Smooth muscle cell (in vitro differentiated cells): ENCODE measurements around the gene CRYBG1. TPM values are rescaled to one million over a fixed set of nuclear protein-coding genes. Genes with fewer than 3 reads are reported as not detected.

ENCODE experiments used
- DNase-seq: peaks from one replicate; lab custom pipeline; 2025; ENCODE audit not compliant: unreplicated experiment; lab: John Stamatoyannopoulos, UW
- H2AFZ ChIP-seq: fragments of 200-600 bp; sonication (generic); 2 replicates; pipeline ENCODE4 v1.6.0; 2016; ENCODE audit warnings: antibody characterized with exemption, low read depth, mild to moderate bottlenecking
- H3F3A ChIP-seq: fragments of 200-600 bp; sonication (generic); 2 replicates; pipeline ENCODE4 v1.6.0; 2017; ENCODE audit warnings: antibody characterized with exemption, low read depth
- H3K27ac ChIP-seq: fragments of 200-600 bp; sonication (generic); 2 replicates; pipeline ENCODE4 v1.5.1; 2016; ENCODE audit warnings: low read depth, mild to moderate bottlenecking
- H3K27me3 ChIP-seq: fragments of 200-600 bp; sonication (generic); 2 replicates; pipeline ENCODE4 v1.6.1; 2016; ENCODE audit warnings: low read depth, mild to moderate bottlenecking
- H3K36me3 ChIP-seq: fragments of 200-600 bp; sonication (generic); 2 replicates; pipeline ENCODE4 v1.5.1; 2016; ENCODE audit warnings: low read depth
- H3K4me1 ChIP-seq: fragments of 200-600 bp; sonication (generic); 2 replicates; pipeline ENCODE4 v1.5.1; 2016; ENCODE audit warnings: low read depth
- H3K4me2 ChIP-seq: fragments of 200-600 bp; sonication (generic); 2 replicates; pipeline ENCODE4 v1.6.0; 2016; ENCODE audit warnings: mild to moderate bottlenecking
- H3K4me3 ChIP-seq: fragments of 200-600 bp; sonication (generic); 2 replicates; pipeline ENCODE4 v1.5.1; 2016; ENCODE audit warnings: mild to moderate bottlenecking
- H3K79me2 ChIP-seq: fragments of 200-600 bp; sonication (generic); 2 replicates; pipeline ENCODE4 v1.6.0; 2016; ENCODE audit warnings: low read depth, mild to moderate bottlenecking
- H3K9ac ChIP-seq: fragments of 200-600 bp; sonication (generic); 2 replicates; pipeline ENCODE4 v1.6.0; 2016; ENCODE audit warnings: low read depth
- H3K9me3 ChIP-seq: fragments of 200-600 bp; sonication (generic); replicated peaks from 2 replicates; pipeline ENCODE4 v1.5.1; 2016; ENCODE audit warnings: low read depth
- H4K20me1 ChIP-seq: fragments of 200-600 bp; sonication (generic); 2 replicates; pipeline ENCODE4 v1.6.0; 2016; ENCODE audit warnings: low read depth
- WGBS: methylation state at CpG from one replicate; pipeline ENCODE4 v1.1.7; 2016; ENCODE audit warnings: low lambda C conversion rate; 5-methylcytosine and 5-hydroxymethylcytosine counted together
- polyA plus RNA-seq: library from polyadenylated mRNA; unstranded; fragments of >200 nt; fragmentation: Nextera tagmentation; extraction: Ambion mirVana; gene quantifications from 2 replicates; pipeline ENCODE4 v1.2.1, GENCODE V29; 2016
- total RNA-seq: library from RNA; depleted of rRNA; stranded (reverse); fragments of >200 nt; gene quantifications from 2 replicates; pipeline ENCODE4 v1.2.3, GENCODE V29; 2014
- TF ChIP-seq, protein P1 (sequence below): fragments of 200-600 bp; sonication (generic); IDR thresholded peaks from 2 replicates; pipeline ENCODE4 v1.5.1; 2017; ENCODE audit warnings: borderline replicate concordance, mild to moderate bottlenecking, antibody characterized with exemption; ENCODE audit not compliant: insufficient read depth, poor library complexity, severe bottlenecking

CRYBG1 gene
- total and polyA plus RNA-seq, 2 experiments from 2014 or later, result 0.98 to 11.9 TPM

DNA sequence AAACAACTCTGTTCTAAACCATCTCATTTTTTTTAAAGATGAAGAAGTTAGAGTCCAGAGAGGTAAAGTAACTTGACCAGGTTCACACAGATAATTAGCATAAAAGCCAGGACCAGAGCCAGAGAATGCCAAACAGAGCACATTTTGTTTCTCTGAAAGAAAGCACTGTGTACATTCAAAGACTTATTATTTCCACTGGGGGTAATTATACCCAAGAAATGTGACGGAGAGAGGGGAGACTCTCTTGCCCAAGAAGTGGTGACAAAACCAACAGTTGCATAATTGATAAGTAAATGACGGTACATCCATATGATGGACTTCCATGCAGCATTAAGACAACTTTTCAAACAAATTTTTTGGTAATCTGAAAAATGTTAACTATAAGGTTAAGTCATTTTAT, 157.2 kb downstream of the CRYBG1 start:
- peaks cover 28% of the 10 kb centered on the region for H3K27me3 ChIP-seq
- no peak overlapping the region for H3K4me3 ChIP-seq
- TF ChIP-seq, protein P1, sequence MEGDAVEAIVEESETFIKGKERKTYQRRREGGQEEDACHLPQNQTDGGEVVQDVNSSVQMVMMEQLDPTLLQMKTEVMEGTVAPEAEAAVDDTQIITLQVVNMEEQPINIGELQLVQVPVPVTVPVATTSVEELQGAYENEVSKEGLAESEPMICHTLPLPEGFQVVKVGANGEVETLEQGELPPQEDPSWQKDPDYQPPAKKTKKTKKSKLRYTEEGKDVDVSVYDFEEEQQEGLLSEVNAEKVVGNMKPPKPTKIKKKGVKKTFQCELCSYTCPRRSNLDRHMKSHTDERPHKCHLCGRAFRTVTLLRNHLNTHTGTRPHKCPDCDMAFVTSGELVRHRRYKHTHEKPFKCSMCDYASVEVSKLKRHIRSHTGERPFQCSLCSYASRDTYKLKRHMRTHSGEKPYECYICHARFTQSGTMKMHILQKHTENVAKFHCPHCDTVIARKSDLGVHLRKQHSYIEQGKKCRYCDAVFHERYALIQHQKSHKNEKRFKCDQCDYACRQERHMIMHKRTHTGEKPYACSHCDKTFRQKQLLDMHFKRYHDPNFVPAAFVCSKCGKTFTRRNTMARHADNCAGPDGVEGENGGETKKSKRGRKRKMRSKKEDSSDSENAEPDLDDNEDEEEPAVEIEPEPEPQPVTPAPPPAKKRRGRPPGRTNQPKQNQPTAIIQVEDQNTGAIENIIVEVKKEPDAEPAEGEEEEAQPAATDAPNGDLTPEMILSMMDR, result no peak
- H3K36me3 ChIP-seq, result no peaks in the 10 kb centered on the region
- H3K4me2 ChIP-seq, result no peak overlapping the region
- no peak overlapping the region for H3K27ac ChIP-seq
- no peaks in the 10 kb centered on the region for H3K4me1 ChIP-seq
- DNase-seq, result no peak
- H3K79me2 ChIP-seq, result no peaks in the 10 kb centered on the region
- 85% methylated on average over 2 of the region's 2 CpGs for WGBS
- H3F3A ChIP-seq, result no peaks in the 10 kb centered on the region
- H4K20me1 ChIP-seq, result no peaks in the 10 kb centered on the region
- H3K9me3 ChIP-seq, result no peaks in the 10 kb centered on the region
- H2AFZ ChIP-seq, result no peak overlapping the region
- no peak overlapping the region for H3K9ac ChIP-seq

DNA sequence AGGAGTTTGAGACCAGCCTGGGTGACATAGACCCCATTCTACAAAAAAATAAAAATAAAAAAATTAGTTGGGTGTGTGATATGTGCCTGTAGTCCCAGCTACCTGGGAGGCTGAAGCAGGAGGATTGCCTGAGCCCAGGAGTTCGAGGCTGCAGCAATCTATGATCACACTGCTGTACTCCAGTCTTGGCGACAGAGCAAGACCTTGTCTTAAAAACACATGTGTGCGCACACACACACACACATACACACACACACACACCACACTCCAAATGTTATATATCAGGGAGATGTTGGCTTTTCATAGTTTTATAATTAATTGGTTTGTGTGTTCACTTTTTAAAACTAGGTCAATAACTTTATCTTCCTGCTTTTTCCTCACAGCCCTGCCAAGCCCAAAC, 158.2 kb downstream of the CRYBG1 start:
- 84% methylated on average over 3 of the region's 3 CpGs for WGBS
- H3K27ac ChIP-seq, result peak overlapping the region; percentile 71
- no peaks in the 10 kb centered on the region for H3F3A ChIP-seq
- H3K79me2 ChIP-seq, result no peaks in the 10 kb centered on the region
- no peaks in the 10 kb centered on the region for H4K20me1 ChIP-seq
- H3K4me2 ChIP-seq, result no peak overlapping the region
- no peaks in the 10 kb centered on the region for H3K9me3 ChIP-seq
- DNase-seq, result no peak
- H2AFZ ChIP-seq, result no peak overlapping the region
- no peaks in the 10 kb centered on the region for H3K36me3 ChIP-seq
- TF ChIP-seq, protein P1, result no peak
- no peak overlapping the region for H3K9ac ChIP-seq
- peaks cover 17% of the 10 kb centered on the region for H3K27me3 ChIP-seq
- H3K4me3 ChIP-seq, result no peak overlapping the region
- H3K4me1 ChIP-seq, result no peaks in the 10 kb centered on the region

DNA sequence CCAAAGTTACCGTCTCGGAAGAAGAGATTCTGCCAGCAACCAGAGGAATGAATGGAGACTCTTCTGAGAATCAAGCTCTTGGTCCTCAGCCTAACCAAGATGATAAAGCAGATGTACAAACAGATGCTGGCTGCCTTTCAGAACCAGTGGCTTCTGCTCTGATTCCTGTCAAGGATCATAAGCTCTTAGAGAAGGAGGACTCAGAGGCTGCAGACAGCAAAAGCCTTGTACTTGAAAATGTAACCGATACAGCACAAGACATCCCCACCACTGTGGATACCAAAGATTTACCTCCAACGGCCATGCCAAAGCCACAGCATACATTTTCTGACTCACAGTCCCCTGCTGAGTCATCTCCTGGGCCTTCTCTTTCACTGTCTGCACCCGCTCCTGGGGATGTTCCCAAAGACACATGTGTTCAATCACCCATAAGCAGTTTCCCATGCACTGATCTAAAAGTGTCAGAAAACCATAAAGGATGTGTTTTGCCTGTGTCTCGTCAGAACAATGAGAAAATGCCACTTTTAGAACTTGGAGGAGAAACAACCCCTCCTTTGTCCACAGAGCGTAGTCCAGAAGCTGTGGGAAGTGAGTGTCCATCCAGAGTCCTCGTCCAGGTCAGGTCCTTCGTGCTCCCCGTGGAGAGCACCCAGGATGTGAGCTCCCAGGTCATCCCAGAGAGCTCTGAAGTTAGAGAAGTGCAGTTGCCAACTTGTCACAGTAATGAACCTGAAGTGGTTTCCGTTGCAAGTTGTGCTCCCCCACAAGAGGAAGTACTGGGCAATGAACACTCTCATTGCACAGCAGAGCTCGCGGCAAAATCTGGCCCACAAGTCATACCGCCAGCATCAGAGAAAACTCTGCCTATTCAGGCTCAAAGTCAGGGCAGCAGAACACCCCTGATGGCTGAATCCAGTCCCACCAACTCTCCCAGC, 159.2 kb downstream of the CRYBG1 start:
- no peaks in the 10 kb centered on the region for H3F3A ChIP-seq
- no peaks in the 10 kb centered on the region for H3K79me2 ChIP-seq
- peak overlapping the region; percentile 62 for H3K4me2 ChIP-seq
- TF ChIP-seq, protein P1, result no peak
- H3K27me3 ChIP-seq, result peaks cover 8% of the 10 kb centered on the region
- no peak overlapping the region for H2AFZ ChIP-seq
- H3K36me3 ChIP-seq, result no peaks in the 10 kb centered on the region
- WGBS, result 52% methylated on average over 14 of the region's 14 CpGs
- DNase-seq, result no peak
- H3K27ac ChIP-seq, result peak overlapping the region; percentile 71
- no peaks in the 10 kb centered on the region for H3K4me1 ChIP-seq
- no peak overlapping the region for H3K4me3 ChIP-seq
- no peaks in the 10 kb centered on the region for H3K9me3 ChIP-seq
- no peaks in the 10 kb centered on the region for H4K20me1 ChIP-seq
- H3K9ac ChIP-seq, result no peak overlapping the region
